Measurements from ENCODE around the gene CDH4.

The CDH4 gene

GRCh38 chr20:61776491-61777075, 524.5 kb downstream of the CDH4 start:
- FAIRE-seq: no peak

GRCh38 chr20:61777773-61778494, 525.9 kb downstream of the CDH4 start:
- no peak for FAIRE-seq

GRCh38 chr20:61778495-61778863, 526.4 kb downstream of the CDH4 start:
- FAIRE-seq: no peak

GRCh38 chr20:61779176-61779965, 527.3 kb downstream of the CDH4 start:
- no peak for FAIRE-seq

- no peak for FAIRE-seq
These were observed 528.0 kb downstream of the CDH4 start for GRCh38 chr20:61780066-61780465.

DNA sequence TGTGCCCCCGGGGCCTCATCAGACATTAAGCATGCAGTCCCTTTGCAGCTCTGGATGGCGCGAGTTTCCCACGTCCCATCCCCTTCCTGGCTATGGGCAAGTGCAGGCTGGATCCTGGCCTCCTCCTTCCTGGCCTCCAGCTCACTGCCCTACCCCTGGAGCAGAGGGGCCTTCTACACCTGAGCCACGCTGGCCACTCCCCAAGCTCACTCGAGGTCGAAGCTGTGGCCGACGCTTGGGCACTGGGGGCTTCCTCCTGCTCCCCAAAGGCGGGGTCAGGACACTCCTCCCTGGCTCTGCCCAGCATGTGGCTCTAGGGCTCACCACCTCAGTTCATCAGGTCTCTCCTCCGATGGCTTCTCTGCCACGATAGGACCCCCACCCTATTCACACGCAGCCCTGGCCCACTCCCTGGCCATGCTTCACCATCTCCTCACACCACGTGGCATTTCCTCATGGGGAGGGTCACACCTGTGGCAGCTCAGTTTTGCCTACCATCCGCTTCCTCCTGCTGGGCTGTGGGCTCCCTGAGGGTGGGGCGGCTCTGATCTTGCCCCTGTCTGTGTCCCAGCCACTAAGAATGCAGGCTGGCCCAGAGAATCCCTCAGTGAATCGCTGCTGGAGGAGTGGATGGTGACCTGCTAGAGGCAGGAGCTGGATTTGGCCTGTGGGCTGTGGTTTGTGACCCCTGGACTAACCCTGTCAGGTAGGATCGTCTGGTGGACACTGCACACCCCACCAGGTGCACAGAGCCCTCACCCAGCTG, 532.9 kb downstream of the CDH4 start:
- FAIRE-seq: no peak

DNA sequence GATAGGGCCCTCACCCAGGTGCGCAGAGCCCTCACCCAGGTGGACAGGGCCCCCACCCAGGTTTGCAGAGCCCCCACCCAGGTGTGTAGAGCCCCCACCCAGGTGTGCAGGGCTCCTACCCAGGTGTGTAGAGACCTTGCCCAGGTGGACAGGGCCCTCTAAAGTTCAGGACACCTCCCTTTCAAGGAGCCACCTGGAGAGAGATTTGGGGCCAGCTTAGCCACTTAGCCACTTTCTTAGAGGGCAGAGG, 533.4 kb downstream of the CDH4 start:
- FAIRE-seq: no peak

- FAIRE-seq: no peak
These were observed 534.2 kb downstream of the CDH4 start for GRCh38 chr20:61786230-61786629.

GRCh38 chr20:61788343-61788742, 536.3 kb downstream of the CDH4 start:
- no peak for FAIRE-seq

DNA sequence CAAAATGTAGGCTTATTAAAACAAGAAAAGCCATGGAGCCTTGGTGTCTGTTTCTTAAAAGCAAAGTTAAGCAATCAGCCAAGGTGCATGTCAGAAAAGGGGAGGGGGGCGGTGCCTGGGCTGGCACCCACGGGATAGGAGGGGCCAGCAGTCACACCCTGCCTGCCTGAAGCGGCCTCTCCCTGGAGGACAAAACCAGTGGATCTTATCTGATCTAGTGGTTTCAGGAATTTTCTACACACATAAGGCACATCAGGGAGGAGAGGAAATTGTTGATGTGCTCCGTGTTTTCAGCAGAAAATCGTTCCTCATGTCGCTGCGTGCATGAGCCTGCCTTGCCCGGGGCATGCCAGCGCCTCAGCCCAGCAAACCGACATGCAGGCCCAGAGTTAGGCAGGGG, 537.3 kb downstream of the CDH4 start:
- no peak for FAIRE-seq

GRCh38 chr20:61790116-61790827, 538.2 kb downstream of the CDH4 start:
- no peak for FAIRE-seq

DNA sequence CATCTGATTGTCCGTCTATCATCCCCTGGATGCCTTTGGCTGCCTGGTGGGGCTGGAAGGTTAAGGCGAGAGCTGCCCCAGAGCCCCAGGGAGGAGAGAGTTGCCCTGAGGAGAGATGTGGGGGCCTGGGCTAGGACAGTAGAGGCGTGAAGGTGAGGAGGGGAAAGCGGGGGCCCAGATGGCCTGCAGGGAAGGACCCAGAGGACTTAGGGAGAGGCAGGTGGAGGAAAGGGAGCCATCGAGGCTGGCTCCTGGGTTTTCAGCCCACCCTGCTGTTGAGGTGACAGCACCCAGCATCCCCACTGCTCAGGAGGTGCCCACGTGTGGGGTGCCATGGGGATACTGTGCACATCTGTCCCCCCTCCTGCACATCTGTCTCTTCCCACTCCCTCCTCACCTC, 539.9 kb downstream of the CDH4 start:
- FAIRE-seq: no peak

DNA sequence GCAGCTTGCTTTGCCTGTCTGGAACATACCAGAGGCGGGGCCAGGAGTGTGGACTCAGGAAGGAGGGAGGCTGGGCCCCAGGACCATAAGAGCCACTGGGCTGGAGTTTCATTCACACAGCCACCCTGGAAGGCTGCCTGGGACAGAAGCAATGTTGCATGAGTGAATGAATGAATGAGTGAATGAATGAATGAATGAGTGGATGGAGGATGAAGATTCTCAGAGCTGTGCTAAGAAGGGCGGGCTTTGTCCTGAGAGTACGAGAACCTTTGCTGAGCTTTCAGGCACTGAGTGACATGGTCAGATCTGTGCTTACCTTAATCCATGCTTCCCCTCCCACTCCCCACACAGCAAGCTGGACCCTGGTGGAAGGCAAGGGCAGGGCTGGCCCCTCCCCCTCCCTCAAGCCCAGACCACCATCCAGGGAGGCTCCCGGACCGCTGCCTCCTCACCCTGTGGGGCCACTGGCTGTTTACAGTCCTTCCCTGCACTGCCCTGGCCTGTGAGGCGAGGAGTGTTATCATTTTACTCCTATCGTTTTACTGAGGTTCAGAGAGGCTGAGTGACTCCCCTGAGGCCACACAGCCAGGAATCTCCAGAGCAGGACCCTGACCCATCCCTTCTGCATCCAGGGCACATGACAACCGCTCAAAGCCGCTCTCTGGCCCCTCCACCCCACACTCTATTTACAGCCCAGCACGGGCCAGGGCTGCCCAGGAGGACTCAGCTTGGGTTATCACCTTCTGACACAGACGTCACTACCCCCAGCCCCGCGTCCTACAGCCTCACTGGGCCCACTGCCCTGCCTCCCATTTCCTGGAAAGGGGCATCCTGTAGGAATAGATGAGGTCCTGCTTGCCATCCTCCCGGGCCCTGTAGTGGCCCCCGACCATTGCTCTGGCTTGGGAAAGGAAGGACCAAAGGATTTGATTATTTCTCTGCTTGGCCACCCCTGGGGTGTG, 543.9 kb downstream of the CDH4 start:
- FAIRE-seq: no peak

DNA sequence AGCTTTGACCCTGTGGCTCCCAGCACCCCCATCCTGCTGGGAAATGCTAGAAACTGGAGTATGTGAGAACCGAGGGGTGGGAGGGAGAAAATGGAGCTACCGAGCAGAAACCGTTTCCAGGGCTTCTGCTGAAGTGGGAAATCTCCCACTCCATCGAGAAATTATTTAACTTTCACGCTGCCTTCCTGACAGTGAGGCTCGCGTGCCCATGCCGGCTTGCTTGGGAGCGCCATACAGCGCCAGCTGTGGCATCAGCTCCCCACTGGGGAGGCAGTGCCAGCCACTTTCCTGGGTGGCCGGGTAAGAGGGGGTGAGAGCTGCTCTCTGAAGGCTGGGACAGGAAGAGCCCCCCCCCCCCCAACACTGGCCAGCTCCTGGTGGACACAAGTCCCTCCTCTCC, 544.7 kb downstream of the CDH4 start:
- FAIRE-seq: no peak

GRCh38 chr20:61797200-61797599, 545.1 kb downstream of the CDH4 start:
- FAIRE-seq: no peak

GRCh38 chr20:61797971-61798411, 545.9 kb downstream of the CDH4 start:
- no peak for FAIRE-seq

DNA sequence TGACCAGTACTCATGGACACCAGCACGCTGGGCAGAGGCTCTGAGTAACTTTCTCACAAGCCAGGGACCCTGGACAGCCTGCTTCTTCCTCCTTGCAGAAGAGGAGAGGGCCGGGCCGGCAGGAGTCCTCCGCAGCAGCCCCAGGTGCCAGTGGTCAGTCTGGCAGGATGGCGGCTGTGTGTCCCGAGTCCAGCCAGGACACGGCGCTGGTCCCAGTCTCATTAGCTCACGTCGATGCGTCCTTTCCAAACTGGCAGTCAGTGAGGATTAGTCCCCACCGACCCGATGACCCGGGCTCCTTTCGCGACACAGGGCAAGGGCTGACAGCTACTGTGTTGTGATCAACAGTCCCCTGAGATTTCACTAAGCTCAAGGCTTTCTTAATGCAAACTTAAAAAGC, 546.6 kb downstream of the CDH4 start:
- FAIRE-seq: no peak

- FAIRE-seq: no peak
These were observed 547.4 kb downstream of the CDH4 start for GRCh38 chr20:61799394-61799923.

GRCh38 chr20:61799928-61800327, 547.9 kb downstream of the CDH4 start:
- no peak for FAIRE-seq

DNA sequence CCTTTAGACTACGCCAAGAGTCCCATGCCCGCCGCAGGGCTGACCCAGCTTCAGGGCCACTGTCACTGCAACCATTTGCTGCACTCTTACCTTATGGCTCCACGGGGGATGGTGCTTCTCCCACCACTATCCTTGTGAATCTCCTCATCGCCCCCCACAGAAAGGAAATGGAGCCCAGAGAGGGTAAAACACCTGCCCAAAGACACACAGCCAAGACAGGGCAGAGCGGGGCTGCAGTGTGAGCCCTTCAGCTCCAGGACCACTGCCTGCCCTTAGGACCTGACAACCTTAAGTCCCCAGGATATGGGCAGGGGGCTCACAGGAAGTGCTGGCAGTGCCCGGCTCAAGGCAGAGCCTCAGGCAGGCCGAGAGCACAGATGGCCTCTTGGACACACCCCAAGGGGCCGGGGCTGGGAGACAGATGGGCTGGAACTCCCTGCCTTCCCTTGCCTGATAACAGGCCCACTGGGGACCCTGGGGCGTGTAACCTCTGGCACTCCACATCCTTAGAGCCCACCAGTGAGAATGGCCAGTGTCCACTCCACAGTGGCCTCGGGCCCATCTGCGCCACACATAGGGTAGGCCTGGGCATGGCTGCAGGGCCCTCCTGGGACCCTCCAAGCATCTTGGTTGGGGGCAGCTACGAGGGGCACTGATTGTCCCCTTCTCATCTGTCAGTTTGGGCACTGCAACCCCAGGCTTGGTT, 548.5 kb downstream of the CDH4 start:
- FAIRE-seq: no peak

DNA sequence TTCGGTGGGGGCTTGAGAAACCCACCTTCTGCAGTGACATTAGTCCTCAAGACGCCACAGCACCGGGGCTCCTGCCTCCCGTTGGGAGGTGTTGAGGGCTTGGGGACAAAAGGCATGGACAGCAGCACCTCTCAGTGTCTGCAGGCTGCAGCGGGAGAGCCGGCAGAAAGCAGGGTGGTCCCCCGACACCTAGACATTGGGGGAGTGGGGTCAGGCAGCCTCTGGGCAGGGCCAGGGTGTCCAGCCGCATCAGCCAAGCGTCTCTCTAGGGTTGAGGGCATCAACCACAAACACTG, 549.0 kb downstream of the CDH4 start:
- FAIRE-seq: no peak
